IMR-90 (cell line): ENCODE measurements around the gene SAMD9. TPM values are rescaled to one million over a fixed set of nuclear protein-coding genes. Genes with fewer than 3 reads are reported as not detected.

Experiments
- ATAC-seq: fragments of 200-7000 bp; cut with Tn5 transposase; 2 replicates; pipeline ENCODE4 v1.9.1; 2020; ENCODE audit warnings: low read depth, mild to moderate bottlenecking, moderate library complexity
- BruUV-seq: library from RNA; stranded (reverse); fragments of 400-500 nt; replicated peaks from 2 replicates; lab custom pipeline; 2021; lab: Mats Ljungman, UMichigan
- CTCF ChIA-PET: fragments of 300-600 bp; formaldehyde crosslinking; extraction: SDS; loops from one replicate; lab custom pipeline; 2021; ENCODE audit warnings: antibody characterized with exemption; lab: Yijun Ruan, JAX
- POLR2A ChIA-PET: fragments of 300-600 bp; sonication (Branson Sonifier 250); formaldehyde crosslinking; loops from one replicate; lab custom pipeline; 2022; ENCODE audit warnings: antibody characterized with exemption; ENCODE audit not compliant: unreplicated experiment; lab: Charles Lee
- DNase-seq: peaks from one replicate; pipeline ENCODE4 v3.0.0; 2013
- H2AFZ ChIP-seq: replicated peaks from 2 replicates; pipeline ENCODE3; 2013; ENCODE audit warnings: low read length, mild to moderate bottlenecking; ENCODE audit not compliant: poor library complexity
- H2AK5ac ChIP-seq: 2 replicates; pipeline ENCODE4 v1.6.1; 2013; ENCODE audit warnings: low read depth, low read length, inconsistent platforms
- H2AK9ac ChIP-seq: replicated peaks from 2 replicates; pipeline ENCODE3; 2013; ENCODE audit warnings: mild to moderate bottlenecking, low read depth, low read length, moderate library complexity; ENCODE audit not compliant: poor library complexity
- H2BK120ac ChIP-seq: 2 replicates; pipeline ENCODE4 v1.6.1; 2013; ENCODE audit warnings: low read depth, low read length, inconsistent platforms
- H2BK15ac ChIP-seq: 3 replicates; pipeline ENCODE4 v1.6.1; 2013; ENCODE audit warnings: low read depth, low read length, inconsistent platforms
- H2BK20ac ChIP-seq: 2 replicates; pipeline ENCODE4 v1.6.1; 2013; ENCODE audit warnings: low read depth, mild to moderate bottlenecking, inconsistent platforms, low read length, moderate library complexity
- H2BK5ac ChIP-seq: 2 replicates; pipeline ENCODE4 v1.6.1; 2013; ENCODE audit warnings: mild to moderate bottlenecking, low read depth, low read length, inconsistent platforms; ENCODE audit not compliant: poor library complexity, severe bottlenecking
- H3K14ac ChIP-seq: replicated peaks from 2 replicates; pipeline ENCODE4 v1.6.1; 2013; ENCODE audit warnings: low read depth, low read length, inconsistent platforms
- H3K18ac ChIP-seq: 2 replicates; pipeline ENCODE4 v1.6.1; 2013; ENCODE audit warnings: low read depth, low read length, control low read depth
- H3K23ac ChIP-seq: 2 replicates; pipeline ENCODE4 v1.6.1; 2013; ENCODE audit warnings: low read depth, low read length, inconsistent platforms
- H3K27ac ChIP-seq: 2 replicates; pipeline ENCODE4 v1.5.1; 2013; ENCODE audit warnings: mild to moderate bottlenecking, control low read depth, low read length; ENCODE audit not compliant: insufficient read depth
- H3K27me3 ChIP-seq: 2 replicates; pipeline ENCODE4 v1.6.1; 2013; ENCODE audit warnings: low read length; ENCODE audit not compliant: control insufficient read depth, insufficient read depth
- H3K36me3 ChIP-seq: 2 replicates; pipeline ENCODE4 v1.6.1; 2013; ENCODE audit warnings: low read length, mixed read lengths; ENCODE audit not compliant: control insufficient read depth, insufficient read depth
- H3K4ac ChIP-seq: 2 replicates; pipeline ENCODE4 v1.6.1; 2013; ENCODE audit warnings: low read depth, low read length, inconsistent platforms
- H3K4me1 ChIP-seq: 2 replicates; pipeline ENCODE4 v1.6.1; 2013; ENCODE audit warnings: low read length, mixed read lengths; ENCODE audit not compliant: control insufficient read depth, insufficient read depth
- H3K4me2 ChIP-seq: 2 replicates; pipeline ENCODE4 v1.6.1; 2013; ENCODE audit warnings: low read depth, mild to moderate bottlenecking, control low read depth, low read length, moderate library complexity
- H3K4me3 ChIP-seq: 2 replicates; pipeline ENCODE4 v1.5.1; 2013; ENCODE audit warnings: low read depth, mild to moderate bottlenecking, control low read depth, low read length, moderate library complexity; ENCODE audit not compliant: insufficient read depth
- H3K56ac ChIP-seq: 2 replicates; pipeline ENCODE4 v1.6.1; 2013; ENCODE audit warnings: low read length, inconsistent platforms; ENCODE audit not compliant: insufficient read depth; ENCODE audit errors: extremely low read depth
- H3K79me1 ChIP-seq, 2 experiments: 2 replicates each; pipeline ENCODE4 v1.6.1; 2013; ENCODE audit warnings: low read length in 2 of 2, inconsistent platforms in 1 of 2, low read depth in 1 of 2
- H3K9ac ChIP-seq: 2 replicates; pipeline ENCODE4 v1.6.1; 2013; ENCODE audit warnings: low read depth, low read length, control low read depth
- H3K9me1 ChIP-seq: 2 replicates; pipeline ENCODE4 v1.6.1; 2013; ENCODE audit warnings: low read length, inconsistent platforms; ENCODE audit not compliant: insufficient read depth
- H3K9me3 ChIP-seq: 2 replicates; pipeline ENCODE4 v1.6.1; 2013; ENCODE audit warnings: low read length; ENCODE audit not compliant: control insufficient read depth, insufficient read depth
- H4K20me1 ChIP-seq: 2 replicates; pipeline ENCODE4 v1.6.1; 2013; ENCODE audit warnings: low read length, inconsistent platforms; ENCODE audit not compliant: insufficient read depth
- H4K5ac ChIP-seq: 2 replicates; pipeline ENCODE4 v1.6.1; 2013; ENCODE audit warnings: mild to moderate bottlenecking, low read depth, low read length, control low read depth
- H4K8ac ChIP-seq, 2 experiments: 2 replicates each; pipeline ENCODE4 v1.6.1; 2013; ENCODE audit warnings: low read depth in 2 of 2, low read length in 2 of 2, control low read depth in 1 of 2, inconsistent platforms in 1 of 2
- H4K91ac ChIP-seq: 2 replicates; pipeline ENCODE4 v1.6.1; 2013; ENCODE audit warnings: low read depth, low read length, inconsistent platforms; ENCODE audit not compliant: insufficient read depth
- BHLHE40 ChIP-seq: fragments of 150-350 bp; IDR thresholded peaks from 2 replicates; pipeline ENCODE4 v1.6.1; 2016; ENCODE audit warnings: mild to moderate bottlenecking, low read depth, low read length
- CEBPB ChIP-seq: IDR thresholded peaks from 2 replicates; pipeline ENCODE4 v1.6.1; 2012; ENCODE audit warnings: low read depth, low read length, improper control_type of control experiment
- CHD1 ChIP-seq: IDR thresholded peaks from 2 replicates; pipeline ENCODE4 v1.6.1; 2012; ENCODE audit warnings: low read depth, low read length, improper control_type of control experiment
- CTCF ChIP-seq: conservative IDR thresholded peaks from 2 replicates; pipeline ENCODE4 v1.5.1; 2012; ENCODE audit warnings: mild to moderate bottlenecking, low read depth, low read length, improper control_type of control experiment
- NFE2L2 ChIP-seq: fragments of 150-350 bp; IDR thresholded peaks from 2 replicates; pipeline ENCODE4 v1.6.1; 2016; ENCODE audit warnings: low read depth, mild to moderate bottlenecking, low read length
- POLR2A ChIP-seq: IDR thresholded peaks from 2 replicates; pipeline ENCODE4 v1.6.1; 2012; ENCODE audit warnings: mild to moderate bottlenecking, low read depth, low read length
- RCOR1 ChIP-seq: IDR thresholded peaks from 2 replicates; pipeline ENCODE4 v1.6.1; 2012; ENCODE audit warnings: mild to moderate bottlenecking, low read length, improper control_type of control experiment; ENCODE audit not compliant: insufficient replicate concordance
- RFX5 ChIP-seq: IDR thresholded peaks from 2 replicates; pipeline ENCODE4 v1.8.0; 2012; ENCODE audit warnings: low read depth, mild to moderate bottlenecking, low read length, moderate library complexity
- SMC3 ChIP-seq: fragments of 150-350 bp; IDR thresholded peaks from 2 replicates; pipeline ENCODE4 v1.6.1; 2016; ENCODE audit warnings: low read depth, mild to moderate bottlenecking, antibody characterized with exemption, low read length, moderate library complexity
- WGBS, 2 experiments: methylation state at CpG; one replicate each; pipeline versions ENCODE4 v1.1.5 to v1.1.7; 2013; ENCODE audit warnings: missing lambda C conversion rate in 2 of 2; ENCODE audit not compliant: insufficient read length in 1 of 2; ENCODE audit errors: extremely low coverage in 2 of 2; 5-methylcytosine and 5-hydroxymethylcytosine counted together
- dilution Hi-C: fragments of 300-500 bp; cut with HindIII; formaldehyde crosslinking; loops from one replicate; pipeline ENCODE4 v1.14.3; 2018; ENCODE audit warnings: low sequenced_read_pairs; ENCODE audit not compliant: unreplicated experiment
- in situ Hi-C: fragments of 300-500 bp; cut with MboI; formaldehyde crosslinking; loops from 3 replicates; pipeline ENCODE4 v1.14.3; 2019; ENCODE audit warnings: low sequenced_read_pairs, inconsistent platforms, mixed read lengths
- intact Hi-C: fragments of 100-400 bp; cut with micrococcal nuclease; formaldehyde crosslinking; loops from 2 replicates; pipeline ENCODE4 v1.10.0; 2022
- polyA plus RNA-seq, 3 experiments: library from polyadenylated mRNA; depleted of rRNA; stranded (reverse); fragments of >200 nt; gene quantifications; 2 replicates each; pipeline ENCODE4 v1.2.3, GENCODE V29; 2012; ENCODE audit warnings: low replicate concordance in 1 of 3
- total RNA-seq: library from RNA; depleted of rRNA; stranded (reverse); fragments of >200 nt; gene quantifications from 2 replicates; pipeline ENCODE4 v1.2.3, GENCODE V29; 2012

Gene SAMD9
- total and polyA plus RNA-seq, 2 of the 4 experiments (the other 2 are of a cell fraction): 1.9 to 9.5 TPM

GRCh38 chr7:93060865-93061264, 56.9 kb downstream of the SAMD9 start:
- no peaks in the 10 kb centered on the region for H3K4me1 ChIP-seq
- H4K5ac ChIP-seq: no peak overlapping the region
- BruUV-seq: no TSS peak
- no CpG with 5 or more reads among the region's 5 CpGs for WGBS, 2 experiments
- H3K9me1 ChIP-seq: no peaks in the 10 kb centered on the region
- no peak overlapping the region for H3K9ac ChIP-seq
- H3K23ac ChIP-seq: no peak overlapping the region
- H3K79me1 ChIP-seq: no peaks in the 10 kb centered on the region
- TF ChIP-seq SMC3: no peak
- TF ChIP-seq CEBPB: no peak
- no peak for TF ChIP-seq CTCF
- TF ChIP-seq RCOR1: no peak
- TF ChIP-seq BHLHE40: no peak
- TF ChIP-seq NFE2L2: no peak
- TF ChIP-seq CHD1: no peak
- TF ChIP-seq POLR2A: no peak
- TF ChIP-seq RFX5: no peak
- no peak overlapping the region for H3K4me2 ChIP-seq
- dilution Hi-C loops (no loop called here), intact Hi-C loops (no loop called here), in situ Hi-C loops (no loop called here)
- no peak overlapping the region for H2BK15ac ChIP-seq
- H2AFZ ChIP-seq: no peak overlapping the region
- no peak overlapping the region for H3K14ac ChIP-seq
- H3K18ac ChIP-seq: no peak overlapping the region
- no peak overlapping the region for H4K8ac ChIP-seq
- H3K27me3 ChIP-seq: peaks cover 9% of the 10 kb centered on the region
- no peak overlapping the region for H2AK9ac ChIP-seq
- H3K27ac ChIP-seq: no peak overlapping the region
- H2BK120ac ChIP-seq: no peak overlapping the region
- ChIA-PET CTCF (no interaction called here), POLR2A (no interaction called here)
- no peak overlapping the region for H2BK5ac ChIP-seq
- H3K4me3 ChIP-seq: no peak overlapping the region
- H2AK5ac ChIP-seq: no peak overlapping the region
- H4K91ac ChIP-seq: no peak overlapping the region
- DNase-seq: no peak
- no peak for ATAC-seq
- H3K36me3 ChIP-seq: no peaks in the 10 kb centered on the region
- no peaks in the 10 kb centered on the region for H4K20me1 ChIP-seq
- no peaks in the 10 kb centered on the region for H3K9me3 ChIP-seq
- H2BK20ac ChIP-seq: no peak overlapping the region
- H3K4ac ChIP-seq: no peak overlapping the region
- no peak overlapping the region for H3K56ac ChIP-seq
